Fibroblast of skin of back (primary cell): ENCODE measurements around the gene CAVIN4.

Experiments used
- DNase-seq: peaks from one replicate; pipeline ENCODE4 v3.0.0-alpha.2; 2013

Gene CAVIN4

GRCh38 chr9:100590481-100590880 is 12.6 kb downstream of the CAVIN4 start:
- DNase-seq: peak; percentile 71

- DNase-seq: no peak
Measured at GRCh38 chr9:100591139-100591538, 13.3 kb downstream of the CAVIN4 start.

- DNase-seq: no peak
Measured at GRCh38 chr9:100591639-100592412, 13.9 kb downstream of the CAVIN4 start.

DNA sequence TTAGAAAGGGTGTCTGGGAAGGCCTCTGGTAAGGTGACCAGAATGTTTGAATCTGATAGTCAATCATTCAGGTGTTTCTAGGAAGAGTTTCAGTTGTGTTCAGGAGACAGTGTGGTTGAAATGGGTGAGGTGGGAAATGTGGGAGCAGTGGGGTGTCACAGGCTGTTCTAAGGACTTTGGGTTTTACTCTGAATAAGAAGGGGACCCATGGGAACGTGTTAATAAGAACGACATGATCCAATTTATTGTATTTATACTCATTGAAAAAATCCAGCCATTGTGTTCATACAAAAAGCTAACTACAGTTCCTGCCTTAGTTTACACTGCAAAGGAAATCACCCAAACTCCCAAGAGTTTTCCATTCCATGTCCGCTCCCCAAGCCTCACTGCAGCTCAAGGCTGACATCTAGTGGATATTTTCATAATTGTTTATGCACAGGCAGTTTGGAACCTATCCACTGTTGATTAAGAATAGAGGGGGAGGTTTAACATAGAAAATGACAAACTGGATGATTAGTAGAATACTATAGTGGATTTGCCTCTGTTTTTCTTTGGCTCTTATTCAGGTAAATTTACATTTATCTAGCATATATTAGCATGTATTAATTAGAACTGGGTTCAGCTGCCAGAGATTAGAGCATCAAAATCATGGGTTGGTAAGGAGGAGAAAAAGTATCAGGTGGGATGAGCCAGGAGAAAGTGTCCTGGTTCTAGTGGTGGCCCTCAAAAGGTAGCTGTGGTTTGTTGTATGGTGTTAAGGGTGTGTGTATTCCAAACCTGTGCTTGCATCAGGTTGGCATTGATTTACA is 17.7 kb downstream of the CAVIN4 start:
- DNase-seq: peak; percentile 68

GRCh38 chr9:100597236-100597635 is 19.4 kb downstream of the CAVIN4 start:
- DNase-seq: no peak

- DNase-seq: peak; percentile 71
Measured at GRCh38 chr9:100598641-100599145, 20.8 kb downstream of the CAVIN4 start.

DNA sequence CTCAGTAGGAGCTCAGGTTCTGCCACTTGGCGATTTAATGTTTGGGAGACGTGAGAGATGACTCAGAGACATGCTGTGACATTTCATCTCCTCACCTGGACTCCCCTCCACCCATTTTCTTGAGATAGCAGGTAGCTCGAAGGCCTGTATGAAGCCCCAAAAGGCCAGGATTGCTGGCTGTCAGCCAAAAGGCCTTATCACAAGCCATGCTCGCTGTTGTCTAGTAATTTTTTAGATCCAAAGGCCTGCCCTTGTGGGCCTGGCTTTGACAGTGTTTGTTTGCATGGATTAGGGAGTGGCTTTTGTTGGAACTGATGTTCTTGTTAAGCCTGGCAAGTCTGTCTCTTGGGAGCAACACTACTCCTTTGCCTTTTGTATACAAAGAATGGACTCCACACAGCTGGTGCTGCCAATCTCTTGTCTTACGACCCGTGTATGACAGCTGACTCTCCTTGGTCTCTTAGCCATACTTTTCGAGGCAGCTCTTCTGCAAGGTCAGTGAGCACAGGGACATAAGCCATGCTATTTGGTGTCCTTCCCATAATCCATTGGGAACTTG is 22.7 kb downstream of the CAVIN4 start:
- DNase-seq: no peak

GRCh38 chr9:100601216-100601615 is 23.3 kb downstream of the CAVIN4 start:
- DNase-seq: peak; percentile 62

DNA sequence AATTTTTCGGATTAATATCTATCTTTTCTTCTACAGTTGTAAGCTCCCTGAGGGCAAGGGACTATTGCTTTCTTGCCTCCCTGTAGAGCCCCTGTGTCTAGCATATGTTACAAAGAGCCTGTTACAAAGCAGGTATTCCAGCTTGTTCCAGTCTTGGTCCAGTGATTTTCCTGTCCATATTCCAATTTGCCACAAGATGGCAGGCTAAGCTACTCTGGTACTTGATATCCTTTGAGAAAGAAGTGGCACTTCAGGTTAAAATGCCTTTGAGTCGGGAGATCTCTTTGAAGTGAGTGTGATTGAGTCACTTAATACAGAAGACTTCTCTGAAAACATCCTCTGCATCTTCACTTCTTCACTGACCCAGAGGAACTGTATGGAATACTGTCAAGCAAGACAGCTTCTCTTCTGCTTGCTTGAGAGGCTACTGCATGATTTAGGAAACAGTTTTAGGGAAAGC is 24.5 kb downstream of the CAVIN4 start:
- DNase-seq: peak; percentile 53

GRCh38 chr9:100605405-100605804 is 27.5 kb downstream of the CAVIN4 start:
- no peak for DNase-seq

DNA sequence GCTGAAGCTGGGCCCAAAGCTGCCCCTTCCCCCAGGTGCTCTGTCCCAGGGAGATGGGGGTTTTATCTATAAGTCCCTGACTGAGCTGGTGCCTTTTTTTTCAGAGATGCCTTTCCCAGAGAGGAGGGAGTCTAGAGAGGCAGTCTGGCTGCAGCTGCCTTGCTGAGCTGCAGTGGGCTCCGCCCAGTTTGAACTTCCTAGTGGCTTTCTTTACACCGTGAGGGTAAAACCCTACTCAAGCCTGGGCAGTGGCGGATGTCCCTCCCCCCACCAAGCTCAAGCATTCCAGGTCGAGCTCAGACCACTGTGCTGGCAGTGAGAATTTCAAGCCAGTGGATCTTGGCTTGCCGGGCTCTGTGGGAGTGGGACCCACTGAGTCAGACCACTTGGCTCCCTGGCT is 41.3 kb downstream of the CAVIN4 start:
- no peak for DNase-seq

- no peak for DNase-seq
Measured at GRCh38 chr9:100619665-100620064, 41.8 kb downstream of the CAVIN4 start.

DNA sequence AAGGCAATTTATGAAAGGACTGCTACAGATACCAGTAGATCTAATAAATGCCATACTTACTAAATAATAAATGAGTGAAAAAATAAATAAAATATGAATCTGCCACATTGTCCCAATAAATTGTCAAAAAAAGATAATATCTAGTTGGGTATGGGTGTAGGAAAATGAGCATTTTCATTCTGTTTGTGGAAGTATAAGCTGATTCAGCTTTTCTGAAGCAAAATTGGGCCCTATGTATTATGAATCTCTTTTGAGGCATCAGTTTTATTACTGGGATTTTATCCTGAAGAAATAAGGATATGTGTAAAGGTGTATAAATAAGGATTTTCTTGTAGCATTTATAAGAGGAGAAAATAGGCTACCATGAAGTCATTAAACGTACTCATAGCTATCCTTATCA is 46.1 kb downstream of the CAVIN4 start:
- no peak for DNase-seq

DNA sequence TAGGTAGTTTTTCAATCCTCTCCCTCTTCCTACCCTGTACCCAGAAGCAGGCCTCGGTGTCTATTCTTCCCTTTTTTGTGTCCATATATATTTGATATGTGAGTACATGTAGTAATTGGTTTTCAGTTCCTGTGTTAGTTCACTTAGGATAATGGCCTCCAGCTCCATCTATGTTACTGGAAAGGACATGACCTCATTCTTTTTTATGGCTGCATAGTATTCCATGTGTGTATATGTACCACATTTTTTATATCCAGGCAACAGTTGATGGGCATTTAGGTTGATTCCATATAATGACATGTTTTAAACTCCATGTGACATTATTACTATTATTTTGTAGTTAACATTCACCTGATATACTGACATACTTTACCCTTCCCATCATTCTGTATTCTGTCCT is 49.1 kb downstream of the CAVIN4 start:
- no peak for DNase-seq

DNA sequence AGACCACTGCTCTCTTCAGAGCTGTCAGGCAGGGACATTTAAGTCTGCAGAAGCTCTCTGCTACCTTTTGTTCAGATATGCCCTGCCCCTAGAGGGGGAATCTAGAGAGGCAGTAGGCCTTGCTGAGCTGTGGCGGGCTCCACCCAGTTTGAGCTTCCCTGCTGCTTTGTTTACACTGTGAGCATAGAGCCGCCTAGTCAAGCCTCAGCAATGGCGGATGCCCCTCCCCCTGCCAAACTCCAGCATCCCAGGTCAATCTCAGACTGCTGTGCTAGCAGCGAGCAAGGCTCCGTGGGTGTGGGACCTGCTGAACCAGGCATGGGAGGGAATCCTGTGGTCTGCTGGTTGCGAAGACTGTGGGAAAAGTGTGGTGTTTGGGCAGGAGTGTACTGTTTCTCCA is 59.9 kb downstream of the CAVIN4 start:
- DNase-seq: no peak
